ENCODE measurements around the gene HSF4.

HSF4 gene

DNA sequence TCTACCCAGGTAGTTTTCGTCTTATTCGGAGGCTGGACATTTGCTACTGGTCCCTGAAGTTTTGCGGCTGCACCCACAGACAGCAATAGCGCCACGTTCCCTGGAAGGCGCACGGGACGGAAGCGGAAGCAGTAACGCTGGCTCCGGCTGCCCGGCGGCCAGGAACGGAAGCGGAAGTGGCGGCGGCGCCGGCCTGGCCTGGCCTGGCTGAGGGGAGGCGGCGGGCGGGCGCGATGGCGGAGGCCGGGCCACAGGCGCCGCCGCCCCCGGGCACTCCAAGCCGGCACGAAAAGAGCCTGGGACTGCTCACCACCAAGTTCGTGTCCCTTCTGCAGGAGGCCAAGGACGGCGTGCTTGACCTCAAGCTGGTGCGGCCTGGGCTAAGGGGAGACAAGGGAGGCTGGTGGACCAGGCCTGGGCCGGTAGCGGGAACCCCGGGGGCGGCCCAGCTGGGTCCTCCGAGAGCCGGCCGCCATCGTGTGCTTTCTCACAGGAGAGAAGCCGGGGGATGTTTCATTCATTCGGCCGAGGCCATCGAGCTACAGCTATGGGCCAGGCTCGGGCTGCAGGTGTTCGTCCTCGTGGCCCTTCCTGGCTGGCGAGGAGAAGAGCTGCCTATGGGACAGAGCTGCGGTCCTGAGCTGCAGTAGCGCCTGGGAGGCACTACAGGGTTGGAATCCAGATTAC is 27.6 kb downstream of the HSF4 start, which contains the start of gene E2F4:
TSS of gene E2F4 (plus strand) at position 161 of the 687 bp plus-strand sequence. CDS start at position 234, 73 bp downstream.
- H3K4me1 ChIP-seq (ENCODE audit: control insufficient read depth, insufficient read depth, low read length) = peaks cover 2% of the 10 kb centered on the region; the same call in 1 of the 2 replicates
- no CpG with 5 or more reads among the region's 54 CpGs for WGBS (ENCODE audit: insufficient coverage, insufficient read length)
- no peak within 1 kb of the TSS for H3K27ac ChIP-seq (ENCODE audit: low read length)
- no peak for DNase-seq (ENCODE audit: low read depth, low spot score)
- peaks cover 22% of the 10 kb centered on the region for H3K36me3 ChIP-seq (ENCODE audit: control insufficient read depth, insufficient read depth, low read length)
- peak within 1 kb of the TSS; percentile 85 for H3K4me3 ChIP-seq (ENCODE audit: low read length)
- no peaks in the 10 kb centered on the region for H3K27me3 ChIP-seq (ENCODE audit: control insufficient read depth, insufficient read depth, low read length)
- H3K9me3 ChIP-seq (ENCODE audit: control insufficient read depth, insufficient read depth, low read length) = no peaks in the 10 kb centered on the region

DNA sequence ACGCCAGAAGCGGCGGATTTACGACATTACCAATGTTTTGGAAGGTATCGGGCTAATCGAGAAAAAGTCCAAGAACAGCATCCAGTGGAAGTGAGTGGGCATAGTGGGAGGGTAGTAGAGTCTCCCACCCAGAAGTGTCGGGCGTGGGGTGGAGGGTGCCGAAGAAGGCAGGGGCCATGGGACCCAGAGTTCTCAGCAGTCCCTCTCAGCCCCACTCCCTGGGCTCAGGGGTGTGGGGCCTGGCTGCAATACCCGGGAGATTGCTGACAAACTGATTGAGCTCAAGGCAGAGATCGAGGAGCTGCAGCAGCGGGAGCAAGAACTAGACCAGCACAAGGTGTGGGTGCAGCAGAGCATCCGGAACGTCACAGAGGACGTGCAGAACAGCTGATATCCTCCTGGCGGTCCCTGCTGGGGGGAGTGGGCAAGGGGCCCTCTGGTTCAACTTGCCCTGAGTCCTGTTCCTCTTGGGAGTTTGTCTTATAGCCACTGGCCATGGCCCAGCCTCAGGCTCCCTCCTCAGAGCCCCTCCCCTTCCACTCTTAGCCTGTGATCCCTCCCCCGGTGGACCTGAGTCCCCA is 28.3 kb downstream of the HSF4 start:
- Histone ChIP-seq H3K4me3 (ENCODE audit: low read length) (peak overlapping the region; percentile 85), H3K36me3 (ENCODE audit: control insufficient read depth, insufficient read depth, low read length) (peaks cover 22% of the 10 kb centered on the region), H3K27me3 (ENCODE audit: control insufficient read depth, insufficient read depth, low read length) (no peaks in the 10 kb centered on the region), H3K9me3 (ENCODE audit: control insufficient read depth, insufficient read depth, low read length) (no peaks in the 10 kb centered on the region), H3K4me1 (ENCODE audit: control insufficient read depth, insufficient read depth, low read length) (peaks cover 2% of the 10 kb centered on the region; the same call in 1 of the 2 replicates), H3K27ac (ENCODE audit: low read length) (no peak overlapping the region)
- no CpG with 5 or more reads among the region's 17 CpGs for WGBS (ENCODE audit: insufficient coverage, insufficient read length)
- no peak for DNase-seq (ENCODE audit: low read depth, low spot score)

DNA sequence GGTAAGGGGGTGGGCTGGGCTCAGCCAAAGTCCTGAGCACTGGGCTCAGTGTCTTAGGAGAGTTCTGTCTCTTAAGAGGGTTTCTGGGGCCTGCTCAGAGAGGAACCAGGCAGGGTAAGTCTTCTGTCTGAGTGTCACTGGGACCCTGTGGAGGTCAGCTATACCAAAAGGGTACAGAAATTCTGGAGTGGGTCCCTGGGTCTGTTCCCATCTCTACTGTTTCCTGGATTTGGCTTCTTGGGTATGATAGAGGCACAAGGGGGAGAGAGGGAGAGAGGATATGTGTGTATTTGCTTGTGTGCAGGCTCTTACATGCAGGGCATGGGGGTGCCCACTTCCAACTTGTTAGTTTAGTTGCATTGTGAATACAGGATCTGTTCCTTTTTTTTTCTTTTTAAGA is 29.0 kb downstream of the HSF4 start:
- Histone ChIP-seq H3K4me1 (ENCODE audit: control insufficient read depth, insufficient read depth, low read length) (peaks cover 4% of the 10 kb centered on the region), H3K4me3 (ENCODE audit: low read length) (no peak overlapping the region), H3K27ac (ENCODE audit: low read length) (no peak overlapping the region), H3K27me3 (ENCODE audit: control insufficient read depth, insufficient read depth, low read length) (no peaks in the 10 kb centered on the region), H3K9me3 (ENCODE audit: control insufficient read depth, insufficient read depth, low read length) (no peaks in the 10 kb centered on the region), H3K36me3 (ENCODE audit: control insufficient read depth, insufficient read depth, low read length) (peaks cover 27% of the 10 kb centered on the region)
- DNase-seq (ENCODE audit: low read depth, low spot score) = no peak

DNA sequence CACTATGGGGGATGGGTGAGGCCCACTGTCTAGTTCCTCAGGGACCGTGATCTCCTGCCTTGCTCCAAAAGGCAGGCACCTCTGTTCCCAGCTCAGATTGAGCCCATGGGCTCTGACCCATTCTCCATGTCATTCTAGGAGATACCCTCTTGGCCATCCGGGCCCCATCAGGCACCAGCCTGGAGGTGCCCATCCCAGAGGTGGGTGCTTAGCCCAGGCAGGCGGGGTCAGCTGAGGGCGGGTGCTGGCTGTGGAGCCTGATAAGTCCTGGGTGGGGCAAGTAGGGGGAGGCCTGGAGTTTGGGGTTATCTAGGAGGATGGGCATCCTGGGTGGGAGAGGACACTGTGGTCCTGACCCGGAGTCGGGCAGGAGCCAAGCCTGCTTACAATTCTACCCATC is 29.7 kb downstream of the HSF4 start:
- Histone ChIP-seq H3K27me3 (ENCODE audit: control insufficient read depth, insufficient read depth, low read length) (no peaks in the 10 kb centered on the region), H3K9me3 (ENCODE audit: control insufficient read depth, insufficient read depth, low read length) (no peaks in the 10 kb centered on the region), H3K4me3 (ENCODE audit: low read length) (no peak overlapping the region), H3K4me1 (ENCODE audit: control insufficient read depth, insufficient read depth, low read length) (peaks cover 4% of the 10 kb centered on the region), H3K27ac (ENCODE audit: low read length) (no peak overlapping the region), H3K36me3 (ENCODE audit: control insufficient read depth, insufficient read depth, low read length) (peaks cover 27% of the 10 kb centered on the region)
- WGBS (ENCODE audit: insufficient coverage, insufficient read length) = no CpG with 5 or more reads among the region's 6 CpGs
- no peak for DNase-seq (ENCODE audit: low read depth, low spot score)

DNA sequence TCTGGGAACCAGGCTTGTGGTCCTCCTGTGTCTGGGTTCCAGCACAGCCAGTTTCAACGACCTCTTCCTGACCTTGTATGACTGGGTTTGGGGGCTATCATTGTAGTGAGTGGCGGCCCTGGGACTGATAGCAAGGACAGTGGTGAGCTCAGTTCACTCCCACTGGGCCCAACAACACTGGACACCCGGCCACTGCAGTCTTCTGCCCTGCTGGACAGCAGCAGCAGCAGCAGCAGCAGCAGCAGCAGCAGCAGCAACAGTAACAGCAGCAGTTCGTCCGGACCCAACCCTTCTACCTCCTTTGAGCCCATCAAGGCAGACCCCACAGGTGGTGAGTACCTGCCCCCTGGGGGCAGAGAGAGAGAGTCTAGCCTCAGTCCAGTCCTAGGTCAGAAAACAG is 31.1 kb downstream of the HSF4 start:
- WGBS (ENCODE audit: insufficient coverage, insufficient read length) = no CpG with 5 or more reads among the region's 5 CpGs
- H3K4me1 ChIP-seq (ENCODE audit: control insufficient read depth, insufficient read depth, low read length) = peaks cover 5% of the 10 kb centered on the region
- no peak for DNase-seq (ENCODE audit: low read depth, low spot score)
- no peaks in the 10 kb centered on the region for H3K9me3 ChIP-seq (ENCODE audit: control insufficient read depth, insufficient read depth, low read length)
- peaks cover 27% of the 10 kb centered on the region for H3K36me3 ChIP-seq (ENCODE audit: control insufficient read depth, insufficient read depth, low read length)
- no peak overlapping the region for H3K4me3 ChIP-seq (ENCODE audit: low read length)
- no peaks in the 10 kb centered on the region for H3K27me3 ChIP-seq (ENCODE audit: control insufficient read depth, insufficient read depth, low read length)
- H3K27ac ChIP-seq (ENCODE audit: low read length) = no peak overlapping the region

DNA sequence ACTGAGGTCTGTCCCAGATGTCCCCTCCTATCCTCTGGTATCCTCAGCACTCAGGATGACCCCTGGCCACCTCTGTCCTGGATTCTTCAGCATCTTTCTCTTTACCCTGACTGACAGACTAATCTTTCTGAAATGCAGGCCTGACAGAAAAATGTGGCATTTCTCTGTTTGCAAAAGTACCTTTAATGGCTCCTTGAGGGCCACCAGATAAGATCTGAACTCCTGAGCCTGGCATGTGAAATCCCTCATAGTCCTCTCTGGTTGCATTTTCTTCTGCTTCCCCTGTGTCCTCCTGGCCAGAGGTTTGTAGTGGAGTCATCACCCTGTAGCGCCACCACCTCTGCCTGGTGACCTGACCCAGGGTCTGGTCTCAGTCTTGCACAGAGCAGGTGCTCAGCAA is 32.3 kb downstream of the HSF4 start:
- no CpG with 5 or more reads among the region's 1 CpG for WGBS (ENCODE audit: insufficient coverage, insufficient read length)
- H3K4me1 ChIP-seq (ENCODE audit: control insufficient read depth, insufficient read depth, low read length) = peaks cover 5% of the 10 kb centered on the region
- no peak for DNase-seq (ENCODE audit: low read depth, low spot score)
- H3K27ac ChIP-seq (ENCODE audit: low read length) = no peak overlapping the region
- no peaks in the 10 kb centered on the region for H3K9me3 ChIP-seq (ENCODE audit: control insufficient read depth, insufficient read depth, low read length)
- peaks cover 27% of the 10 kb centered on the region for H3K36me3 ChIP-seq (ENCODE audit: control insufficient read depth, insufficient read depth, low read length)
- H3K4me3 ChIP-seq (ENCODE audit: low read length) = no peak overlapping the region
- no peaks in the 10 kb centered on the region for H3K27me3 ChIP-seq (ENCODE audit: control insufficient read depth, insufficient read depth, low read length)

DNA sequence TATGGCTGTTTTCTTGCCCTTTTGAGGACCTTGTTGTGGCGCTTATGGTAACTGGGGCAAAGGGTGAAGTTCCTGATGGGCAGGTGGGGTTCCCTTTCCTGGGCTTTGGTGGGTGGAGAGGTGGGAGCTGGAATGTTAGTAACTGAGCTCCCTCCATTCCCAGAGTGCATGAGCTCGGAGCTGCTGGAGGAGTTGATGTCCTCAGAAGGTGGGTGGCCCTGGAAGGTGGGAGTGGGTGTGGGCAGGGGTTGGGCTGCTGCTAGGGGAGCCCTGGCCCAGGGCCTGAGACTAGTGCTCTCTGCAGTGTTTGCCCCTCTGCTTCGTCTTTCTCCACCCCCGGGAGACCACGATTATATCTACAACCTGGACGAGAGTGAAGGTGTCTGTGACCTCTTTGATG is 33.2 kb downstream of the HSF4 start:
- Histone ChIP-seq H3K27me3 (ENCODE audit: control insufficient read depth, insufficient read depth, low read length) (no peaks in the 10 kb centered on the region), H3K4me1 (ENCODE audit: control insufficient read depth, insufficient read depth, low read length) (peaks cover 5% of the 10 kb centered on the region), H3K36me3 (ENCODE audit: control insufficient read depth, insufficient read depth, low read length) (peaks cover 29% of the 10 kb centered on the region), H3K27ac (ENCODE audit: low read length) (no peak overlapping the region), H3K4me3 (ENCODE audit: low read length) (no peak overlapping the region), H3K9me3 (ENCODE audit: control insufficient read depth, insufficient read depth, low read length) (no peaks in the 10 kb centered on the region)
- DNase-seq (ENCODE audit: low read depth, low spot score) = no peak
- no CpG with 5 or more reads among the region's 6 CpGs for WGBS (ENCODE audit: insufficient coverage, insufficient read length)

DNA sequence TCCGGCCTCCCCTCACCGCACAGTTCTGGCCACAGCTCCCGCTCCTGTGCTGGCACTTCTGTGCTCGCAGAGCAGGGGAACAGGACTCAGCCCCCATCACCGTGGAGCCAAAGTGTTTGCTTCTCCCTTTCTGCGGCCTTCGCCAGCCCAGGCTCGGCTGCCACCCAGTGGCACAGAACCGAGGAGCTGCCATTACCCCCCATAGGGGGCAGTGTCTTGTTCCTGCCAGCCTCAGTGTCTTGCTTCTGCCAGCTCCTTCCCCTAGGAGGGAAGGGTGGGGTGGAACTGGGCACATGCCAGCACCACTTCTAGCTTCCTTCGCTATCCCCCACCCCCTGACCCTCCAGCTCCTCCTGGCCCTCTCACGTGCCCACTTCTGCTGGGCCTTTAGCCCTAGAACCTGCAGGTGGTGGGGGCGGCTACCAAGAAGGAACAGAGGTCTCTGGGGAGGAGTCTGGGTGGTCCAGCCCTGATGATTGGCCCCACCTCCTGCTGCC is 33.7 kb downstream of the HSF4 start:
- H3K4me3 ChIP-seq (ENCODE audit: low read length) = no peak overlapping the region
- no CpG with 5 or more reads among the region's 12 CpGs for WGBS (ENCODE audit: insufficient coverage, insufficient read length)

DNA sequence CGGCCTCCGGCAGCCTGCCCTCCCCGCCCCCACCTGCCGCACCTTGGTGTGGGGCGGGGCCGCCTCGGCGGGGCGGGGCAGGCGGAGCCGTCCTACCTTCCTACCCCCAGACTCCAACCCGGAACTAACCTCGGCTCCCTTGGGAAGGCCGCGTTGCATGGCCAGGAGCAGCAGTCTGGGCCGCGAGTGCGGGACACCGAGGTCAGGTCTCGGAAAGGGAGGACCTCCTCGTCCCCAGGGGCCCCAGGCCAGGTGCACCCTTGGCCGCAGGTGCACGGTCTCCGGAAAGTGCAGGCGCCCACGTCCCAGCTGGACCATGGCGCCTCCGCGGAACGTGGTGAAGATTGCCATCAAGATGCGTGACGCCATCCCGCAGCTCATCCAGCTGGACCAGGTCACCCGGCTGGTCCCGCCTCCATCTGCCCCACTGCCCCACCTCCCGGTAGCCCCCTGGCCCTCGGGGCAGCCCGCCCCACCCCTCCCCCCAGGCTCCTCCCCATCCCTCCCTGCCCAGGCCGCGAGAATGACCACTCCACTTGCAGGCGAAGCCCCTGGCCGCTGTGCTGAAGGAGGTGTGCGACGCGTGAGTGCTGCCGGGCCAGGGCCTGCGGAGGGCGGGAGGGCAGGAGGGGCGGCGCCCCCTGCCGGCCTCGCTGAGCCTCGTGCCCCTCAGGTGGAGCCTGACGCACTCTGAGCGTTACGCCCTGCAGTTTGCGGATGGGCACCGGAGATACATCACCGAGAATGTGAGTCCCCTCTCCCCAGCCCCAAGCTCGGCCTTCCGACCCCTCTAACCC is 34.7 kb downstream of the HSF4 start, which contains the start of gene ELMO3:
TSS of gene ELMO3 (plus strand) at position 121 of the 797 bp plus-strand sequence. CDS start at position 317, 196 bp downstream.
- Histone ChIP-seq H3K4me3 (ENCODE audit: low read length) (peak within 1 kb of the TSS; percentile 34; the same call in 1 of the 2 replicates), H3K27ac (ENCODE audit: low read length) (no peak within 1 kb of the TSS), H3K36me3 (ENCODE audit: control insufficient read depth, insufficient read depth, low read length) (peaks cover 34% of the 10 kb centered on the region), H3K9me3 (ENCODE audit: control insufficient read depth, insufficient read depth, low read length) (no peaks in the 10 kb centered on the region), H3K4me1 (ENCODE audit: control insufficient read depth, insufficient read depth, low read length) (peaks cover 3% of the 10 kb centered on the region; the same call in 1 of the 2 replicates), H3K27me3 (ENCODE audit: control insufficient read depth, insufficient read depth, low read length) (no peaks in the 10 kb centered on the region)
- no CpG with 5 or more reads among the region's 61 CpGs for WGBS (ENCODE audit: insufficient coverage, insufficient read length)
- DNase-seq (ENCODE audit: low read depth, low spot score) = no peak

More for the DNA sequence above, 33.7 kb downstream of the HSF4 start:
- Histone ChIP-seq H3K27me3 (ENCODE audit: control insufficient read depth, insufficient read depth, low read length) (no peaks in the 10 kb centered on the region), H3K36me3 (ENCODE audit: control insufficient read depth, insufficient read depth, low read length) (peaks cover 31% of the 10 kb centered on the region), H3K9me3 (ENCODE audit: control insufficient read depth, insufficient read depth, low read length) (no peaks in the 10 kb centered on the region), H3K27ac (ENCODE audit: low read length) (no peak overlapping the region), H3K4me1 (ENCODE audit: control insufficient read depth, insufficient read depth, low read length) (peaks cover 3% of the 10 kb centered on the region)
- DNase-seq (ENCODE audit: low read depth, low spot score) = no peak

DNA sequence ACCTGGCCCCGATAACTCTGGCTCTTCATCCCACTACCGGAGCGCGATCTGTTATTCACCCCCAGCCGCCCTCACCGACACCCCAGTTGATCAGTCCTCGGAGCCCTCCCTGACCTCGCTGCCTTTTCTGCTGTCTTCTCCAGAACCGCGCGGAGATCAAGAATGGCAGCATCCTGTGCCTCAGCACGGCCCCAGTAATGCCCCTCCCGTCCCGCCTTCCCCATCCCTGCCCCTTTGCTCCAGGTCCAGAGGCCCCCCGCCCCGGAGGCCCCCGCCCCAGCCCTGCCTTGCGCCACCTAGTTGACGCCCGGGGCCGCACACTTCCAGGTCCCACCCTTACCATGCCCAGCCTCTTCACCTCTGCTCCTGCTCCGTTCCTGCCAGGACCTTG is 35.3 kb downstream of the HSF4 start:
- peaks cover 30% of the 10 kb centered on the region for H3K36me3 ChIP-seq (ENCODE audit: control insufficient read depth, insufficient read depth, low read length)
- DNase-seq (ENCODE audit: low read depth, low spot score) = no peak

More for the DNA sequence above, 35.3 kb downstream of the HSF4 start:
- H3K9me3 ChIP-seq (ENCODE audit: control insufficient read depth, insufficient read depth, low read length) = no peaks in the 10 kb centered on the region
- no peak overlapping the region for H3K27ac ChIP-seq (ENCODE audit: low read length)
- no CpG with 5 or more reads among the region's 22 CpGs for WGBS (ENCODE audit: insufficient coverage, insufficient read length)
- peak overlapping the region; percentile 34; the same call in 1 of the 2 replicates for H3K4me3 ChIP-seq (ENCODE audit: low read length)
- H3K27me3 ChIP-seq (ENCODE audit: control insufficient read depth, insufficient read depth, low read length) = no peaks in the 10 kb centered on the region
- peaks cover 3% of the 10 kb centered on the region; the same call in 1 of the 2 replicates for H3K4me1 ChIP-seq (ENCODE audit: control insufficient read depth, insufficient read depth, low read length)
